HG03469 (cell line): ENCODE results near the gene KIF26B.

Experiments used
- ATAC-seq: cut with Tn5 transposase; IDR thresholded peaks from one replicate; pipeline ENCODE4 v1.9.1; 2021; ENCODE audit warnings: mild to moderate bottlenecking, moderate library complexity, moderate number of reproducible peaks; ENCODE audit not compliant: unreplicated experiment

KIF26B gene

DNA sequence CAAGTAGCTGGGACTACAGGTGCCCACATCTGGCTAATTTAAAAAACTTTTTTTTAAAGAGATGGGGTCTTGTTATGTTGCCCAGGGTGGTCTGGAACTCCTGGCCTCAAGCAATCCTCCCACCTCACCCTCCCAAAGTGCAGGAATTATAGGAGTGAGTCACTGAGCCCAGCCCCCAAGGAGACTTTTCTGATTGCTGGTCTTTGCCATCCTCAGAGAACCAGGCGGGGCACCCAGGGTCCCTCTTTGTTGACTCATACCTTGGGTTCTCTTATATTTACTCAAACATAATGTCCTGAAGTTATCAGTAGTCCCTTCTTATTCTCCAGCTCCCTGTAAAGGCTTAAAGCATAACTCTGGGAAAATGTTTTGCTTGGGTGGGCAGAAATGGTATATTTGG lies 51.1 kb downstream of the KIF26B start:
- ATAC-seq = no peak

DNA sequence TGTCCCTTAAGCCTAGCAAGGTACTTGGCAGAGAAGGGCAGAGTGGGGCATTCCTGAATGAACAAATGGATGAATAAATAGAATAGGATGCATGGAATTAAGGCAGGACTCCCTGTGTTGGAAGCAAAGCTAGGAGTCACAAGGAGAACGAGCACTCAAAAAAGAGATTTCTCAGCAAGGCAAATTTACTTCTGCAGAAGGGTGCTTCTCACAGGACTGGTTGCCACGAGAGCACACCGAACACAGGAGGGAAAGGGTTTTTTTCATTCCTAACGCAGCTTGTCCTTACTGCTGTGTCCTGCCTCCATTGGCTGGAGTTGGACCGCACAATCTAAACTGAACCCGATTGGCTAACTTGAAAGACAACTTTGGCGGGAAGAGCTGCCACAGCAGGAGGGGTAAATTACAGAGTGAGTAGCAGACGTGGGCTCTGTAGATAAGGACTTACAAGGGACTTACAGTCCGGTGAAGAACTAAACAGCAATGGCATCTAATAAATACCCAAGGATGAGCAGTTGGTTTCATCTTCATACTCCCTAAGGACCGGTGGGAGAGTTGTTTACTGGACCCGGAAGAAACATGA lies 52.4 kb downstream of the KIF26B start:
- no peak for ATAC-seq

DNA sequence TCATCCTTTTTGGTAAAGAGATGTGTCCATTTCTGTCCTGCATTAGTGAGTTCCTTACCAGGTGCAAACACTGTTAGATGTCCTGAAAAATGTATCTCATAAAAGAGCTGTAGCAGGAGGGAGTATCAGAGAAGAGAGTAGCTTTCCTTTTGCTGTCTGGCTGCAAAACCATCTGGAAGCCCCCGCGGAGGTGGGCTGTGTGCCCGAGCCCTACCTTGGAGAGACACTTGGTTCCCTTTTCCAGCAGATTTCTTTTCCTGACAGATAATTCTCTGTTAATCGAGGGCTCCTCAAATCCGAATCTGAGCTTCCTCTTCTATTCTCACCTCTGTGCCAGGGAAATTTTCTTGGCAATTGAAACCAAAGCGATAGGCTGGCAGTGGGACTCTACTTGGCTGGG lies 53.0 kb downstream of the KIF26B start:
- no peak for ATAC-seq

GRCh38 chr1:245209658-245210435 lies 55.1 kb downstream of the KIF26B start:
- no peak for ATAC-seq

GRCh38 chr1:245211035-245211749 lies 56.4 kb downstream of the KIF26B start:
- no peak for ATAC-seq

DNA sequence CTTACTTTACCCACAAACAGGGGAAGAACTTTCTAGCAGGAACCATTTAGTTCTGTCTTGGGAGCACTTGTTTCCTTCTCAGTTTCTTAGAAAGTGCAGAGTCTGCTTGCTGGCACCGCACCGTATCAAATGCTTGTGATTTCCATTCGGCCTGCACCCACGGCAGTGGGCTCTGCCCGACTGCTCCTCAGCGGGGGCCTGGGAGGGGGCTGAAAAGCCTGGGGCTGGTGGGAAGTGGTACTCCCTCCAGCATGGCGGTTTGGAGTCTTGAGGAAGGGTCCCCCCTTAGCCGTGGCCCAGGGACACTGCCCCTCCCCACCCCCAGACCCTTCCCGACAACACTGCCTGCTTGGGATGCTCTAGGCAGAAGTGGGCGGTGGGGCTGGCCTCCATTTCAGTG lies 57.0 kb downstream of the KIF26B start:
- no peak for ATAC-seq

DNA sequence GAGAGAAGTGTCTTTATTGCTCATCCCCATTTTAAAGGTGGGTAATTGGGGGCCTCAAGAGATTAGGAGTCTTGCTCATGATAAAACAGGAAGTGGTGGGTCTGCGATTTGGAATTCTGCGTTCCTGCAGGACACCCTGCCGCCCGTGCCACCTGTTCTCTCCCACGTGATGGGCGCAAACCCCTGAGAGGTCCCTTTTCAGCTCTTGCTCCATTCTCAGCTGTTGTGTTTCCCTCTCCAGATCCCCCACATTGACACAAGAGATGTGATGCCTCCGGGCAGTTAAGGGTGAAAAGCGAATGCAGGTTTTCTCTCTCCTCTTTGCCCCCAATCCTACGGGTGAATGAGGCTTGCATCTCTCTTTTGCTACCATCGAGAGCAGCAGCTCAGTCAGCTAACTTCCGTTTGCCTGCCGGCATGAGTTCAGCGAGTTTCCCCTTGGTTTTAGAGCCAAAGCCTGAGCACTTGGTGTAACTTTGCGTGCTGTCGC lies 57.5 kb downstream of the KIF26B start:
- ATAC-seq = no peak

DNA sequence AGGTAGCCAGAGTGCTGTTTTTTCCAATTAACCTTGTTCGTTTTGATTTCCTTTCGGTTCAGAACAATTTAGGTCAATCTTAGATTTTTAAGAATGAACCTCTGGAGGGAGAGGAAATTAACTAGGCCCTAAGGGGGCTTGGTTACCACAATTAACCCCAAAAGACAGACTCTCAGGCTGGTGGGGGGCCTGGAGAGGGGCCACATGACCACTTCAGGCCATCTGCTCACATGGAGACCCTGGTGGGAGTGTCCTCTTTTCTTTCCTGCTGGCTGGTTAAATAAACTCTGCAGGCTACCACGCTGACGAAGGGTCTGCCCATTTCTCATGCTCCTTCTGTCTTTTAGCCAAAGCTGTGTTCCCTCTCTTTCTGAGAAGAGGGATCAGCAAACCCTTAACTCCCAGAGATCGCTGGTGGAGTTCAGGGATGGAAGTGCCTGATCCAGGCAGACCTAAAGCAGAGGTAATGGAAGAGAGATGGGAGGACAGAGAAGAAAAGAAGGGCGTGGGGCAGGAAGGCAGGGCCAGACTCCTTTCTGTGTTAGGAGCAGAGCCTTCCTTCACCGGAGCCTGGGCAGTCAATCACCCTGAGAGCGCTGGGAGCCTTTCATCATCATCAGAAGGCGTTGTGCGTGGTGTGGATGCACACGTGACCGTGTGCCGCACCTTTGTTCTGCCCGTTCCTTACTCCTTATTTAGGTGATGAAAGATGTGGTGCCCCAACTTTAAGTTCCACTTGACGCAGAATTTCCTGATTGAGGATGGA lies 58.5 kb downstream of the KIF26B start:
- ATAC-seq = no peak

DNA sequence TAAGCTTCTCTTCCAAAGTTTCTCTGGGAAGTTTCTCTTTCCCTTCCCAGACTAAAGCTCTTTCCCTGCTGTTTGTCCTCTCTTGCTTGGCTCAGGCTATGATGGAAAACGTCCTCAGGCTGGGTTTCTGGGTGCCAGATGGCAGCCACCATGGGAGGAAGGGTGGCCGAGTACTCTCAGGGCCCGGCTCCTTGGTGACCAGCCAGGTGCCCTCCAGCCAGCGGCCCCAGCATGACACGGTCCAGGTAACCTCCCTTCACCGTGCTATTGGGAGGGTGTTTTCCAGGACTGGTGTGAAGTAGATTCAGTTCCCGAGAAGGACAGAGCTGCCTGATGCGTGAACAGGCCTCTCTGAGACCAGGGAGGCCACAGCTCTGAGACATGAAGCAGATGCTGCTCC lies 60.3 kb downstream of the KIF26B start:
- no peak for ATAC-seq

- no peak for ATAC-seq
These were observed 61.8 kb downstream of the KIF26B start for GRCh38 chr1:245216366-245217115.

GRCh38 chr1:245217853-245218608 lies 63.2 kb downstream of the KIF26B start:
- ATAC-seq = no peak

- no peak for ATAC-seq
These were observed 65.7 kb downstream of the KIF26B start for GRCh38 chr1:245220381-245220985.

GRCh38 chr1:245221805-245222204 lies 67.0 kb downstream of the KIF26B start:
- ATAC-seq = no peak

DNA sequence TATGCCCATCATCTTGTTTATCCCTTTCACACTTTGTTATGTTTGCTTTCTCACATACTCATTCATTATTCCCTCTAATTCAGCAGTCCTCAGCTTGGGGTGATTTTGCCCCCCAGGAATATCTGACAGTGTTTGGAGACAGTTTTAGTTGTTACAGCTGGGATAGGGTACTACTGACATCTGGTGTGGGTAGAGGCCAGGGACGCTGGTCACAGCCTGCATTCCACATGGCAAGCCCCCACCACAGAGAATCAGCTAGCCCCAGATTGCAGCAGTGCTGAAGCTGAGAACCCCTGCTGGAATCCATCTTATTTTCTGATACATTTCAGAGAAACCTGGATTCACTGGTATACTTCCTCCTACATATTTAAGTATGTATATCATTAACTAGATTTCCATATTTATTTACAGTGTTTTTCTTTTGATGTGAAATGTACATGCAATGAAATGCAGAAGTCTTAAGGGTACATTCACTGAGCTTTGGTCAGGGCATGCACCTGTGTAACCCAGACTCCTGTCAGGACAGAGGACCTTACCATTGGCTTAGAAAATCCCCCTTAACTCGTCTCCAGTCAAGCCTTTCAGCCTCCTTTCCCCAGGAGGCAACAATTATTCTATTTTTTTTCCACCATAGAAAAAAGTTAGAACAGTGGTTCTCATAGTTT lies 68.3 kb downstream of the KIF26B start:
- ATAC-seq = no peak

DNA sequence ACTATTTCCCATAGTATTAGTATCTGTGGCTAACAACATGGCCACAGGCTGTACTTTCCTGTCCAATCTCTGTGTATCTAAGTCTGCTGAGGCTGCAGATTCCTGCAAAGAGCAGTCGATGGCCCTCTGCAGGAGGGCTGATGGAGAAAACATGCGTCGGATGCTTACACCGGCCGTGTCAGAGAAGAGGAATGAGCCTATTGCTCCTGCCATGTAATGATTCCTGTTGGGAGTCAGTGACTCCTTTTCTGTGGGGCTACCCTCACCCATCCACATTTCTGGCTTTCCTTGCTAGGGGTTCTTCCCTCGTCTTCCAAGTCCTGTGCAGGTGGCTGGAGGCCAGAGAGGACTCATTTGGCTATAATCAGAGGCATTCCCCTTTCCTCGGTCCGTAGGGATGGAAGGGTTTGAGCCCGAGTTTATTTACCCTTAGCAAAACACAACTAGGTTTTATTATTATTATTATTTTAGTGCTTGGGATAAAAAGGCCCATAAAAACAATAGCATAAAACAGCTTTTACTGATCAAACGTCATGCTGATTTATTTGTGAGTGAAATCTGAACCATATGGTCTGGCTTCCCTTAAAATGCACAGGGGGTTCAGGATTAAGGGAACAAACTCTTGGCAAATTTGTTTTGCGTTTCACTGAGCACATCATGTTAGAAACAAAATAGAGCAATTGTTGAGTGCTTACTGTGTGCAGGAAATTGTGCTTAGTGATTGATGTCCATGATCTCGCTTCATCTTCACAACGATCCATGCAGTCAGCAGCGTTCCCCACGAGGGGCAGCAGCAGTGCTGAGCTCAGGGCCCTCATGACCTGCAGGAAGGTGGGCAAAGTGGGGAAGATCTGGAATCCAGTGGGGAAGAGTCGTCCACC lies 70.8 kb downstream of the KIF26B start:
- no peak for ATAC-seq

GRCh38 chr1:245226203-245226499 lies 71.4 kb downstream of the KIF26B start:
- ATAC-seq = no peak

GRCh38 chr1:245229051-245229450 lies 74.3 kb downstream of the KIF26B start:
- no peak for ATAC-seq

DNA sequence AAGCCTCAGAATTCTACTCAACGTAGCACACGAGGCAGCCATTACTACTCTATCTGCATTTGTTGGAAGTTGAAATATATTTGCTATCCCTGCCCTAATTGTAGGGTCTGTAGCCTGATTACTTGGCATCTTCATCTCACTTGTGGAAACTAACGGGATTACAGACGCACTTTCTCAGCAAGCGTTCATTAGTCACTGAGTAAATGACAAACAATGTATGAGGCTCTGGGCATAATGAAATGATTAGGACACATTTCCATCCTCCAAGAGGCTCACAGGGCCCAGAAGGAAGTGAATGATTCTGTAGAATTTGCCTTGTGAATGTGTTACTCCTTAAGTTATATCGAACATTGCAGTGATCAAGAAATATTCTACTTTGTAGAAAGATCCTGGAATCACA lies 78.1 kb downstream of the KIF26B start:
- no peak for ATAC-seq
